Loucy (cell line): ENCODE results near the gene NFS1.
A peak's percentile ranks its signal among the peaks of the same experiment; 100 is the strongest.

Experiments
- H2AFZ ChIP-seq: fragments of 200-600 bp; sonication (generic); 2 replicates; pipeline ENCODE4 v1.6.0; 2016; ENCODE audit warnings: antibody characterized with exemption, mild to moderate bottlenecking, low read length, moderate library complexity
- H3F3A ChIP-seq: fragments of 200-600 bp; 2 replicates; pipeline ENCODE4 v1.6.0; 2016; ENCODE audit warnings: antibody characterized with exemption, low read depth, mild to moderate bottlenecking
- H3K27me3 ChIP-seq: fragments of 200-600 bp; sonication (generic); 2 replicates; pipeline ENCODE4 v1.6.1; 2014; ENCODE audit warnings: low read length, mild to moderate bottlenecking; ENCODE audit not compliant: insufficient read depth, poor library complexity, severe bottlenecking
- H3K36me3 ChIP-seq: fragments of 200-600 bp; sonication (generic); 2 replicates; pipeline ENCODE4 v1.6.1; 2016; ENCODE audit warnings: low read length; ENCODE audit not compliant: insufficient read depth
- H3K4me1 ChIP-seq: fragments of 200-600 bp; sonication (generic); 2 replicates; pipeline ENCODE4 v1.5.1; 2014; ENCODE audit warnings: low read length, mild to moderate bottlenecking; ENCODE audit not compliant: insufficient read depth, poor library complexity, severe bottlenecking
- H3K4me2 ChIP-seq: fragments of 200-600 bp; sonication (generic); 2 replicates; pipeline ENCODE4 v1.6.0; 2014; ENCODE audit warnings: antibody characterized with exemption, low read length, low read depth, mild to moderate bottlenecking; ENCODE audit not compliant: poor library complexity, severe bottlenecking
- H3K4me3 ChIP-seq: fragments of 200-600 bp; sonication (generic); 2 replicates; pipeline ENCODE4 v1.5.1; 2014; ENCODE audit warnings: low read length, mild to moderate bottlenecking, mixed read lengths; ENCODE audit not compliant: poor library complexity, severe bottlenecking
- H3K79me2 ChIP-seq: fragments of 200-600 bp; sonication (generic); 2 replicates; pipeline ENCODE4 v1.6.1; 2014; ENCODE audit warnings: low read length; ENCODE audit not compliant: insufficient read depth
- H3K9ac ChIP-seq: fragments of 200-600 bp; sonication (generic); 2 replicates; pipeline ENCODE4 v1.6.0; 2014; ENCODE audit warnings: mild to moderate bottlenecking, low read depth, low read length, moderate library complexity; ENCODE audit not compliant: poor library complexity, severe bottlenecking
- H3K9me2 ChIP-seq: fragments of 200-600 bp; sonication (generic); replicated peaks from 2 replicates; pipeline ENCODE4 v1.6.1; 2016; ENCODE audit warnings: low read depth, low read length, mixed read lengths
- H3K9me3 ChIP-seq: fragments of 200-600 bp; sonication (generic); 2 replicates; pipeline ENCODE4 v1.6.1; 2014; ENCODE audit warnings: mild to moderate bottlenecking, antibody characterized with exemption, low read length, low read depth; ENCODE audit not compliant: insufficient read depth
- H4K20me1 ChIP-seq: fragments of 200-600 bp; sonication (generic); 2 replicates; pipeline ENCODE4 v1.6.0; 2014; ENCODE audit warnings: antibody characterized with exemption, low read length, mild to moderate bottlenecking; ENCODE audit not compliant: insufficient read depth, poor library complexity, severe bottlenecking
- CTCF ChIP-seq: fragments of 200-600 bp; sonication (generic); conservative IDR thresholded peaks from 2 replicates; pipeline ENCODE4 v1.5.1; 2014; ENCODE audit warnings: mild to moderate bottlenecking, antibody characterized with exemption, low read length
- EZH2phosphoT487 ChIP-seq: fragments of 200-600 bp; IDR thresholded peaks from 2 replicates; pipeline ENCODE4 v1.6.1; 2018; ENCODE audit warnings: antibody characterized with exemption, mild to moderate bottlenecking, moderate library complexity, borderline replicate concordance

The NFS1 gene

GRCh38 chr20:35643045-35643444, 56.1 kb downstream of the NFS1 start:
- peaks cover 96% of the 10 kb centered on the region for H3K79me2 ChIP-seq
- H3K9me3 ChIP-seq, result no peaks in the 10 kb centered on the region
- no peak overlapping the region for H3K4me3 ChIP-seq
- no peak overlapping the region for H2AFZ ChIP-seq
- H4K20me1 ChIP-seq, result peaks cover 27% of the 10 kb centered on the region
- H3K4me2 ChIP-seq, result no peak overlapping the region
- TF ChIP-seq EZH2phosphoT487 (no peak), CTCF (no peak)
- H3K9ac ChIP-seq, result no peak overlapping the region
- no peaks in the 10 kb centered on the region for H3K9me2 ChIP-seq
- H3K27me3 ChIP-seq, result no peaks in the 10 kb centered on the region
- peaks cover 22% of the 10 kb centered on the region for H3K4me1 ChIP-seq
- H3K36me3 ChIP-seq, result 0 out of 2 replicates have a peak, but pooled peaks cover under 1% of the 10 kb centered on the region
- no peaks in the 10 kb centered on the region for H3F3A ChIP-seq

- Histone ChIP-seq H2AFZ (no peak overlapping the region), H3K9me3 (no peaks in the 10 kb centered on the region), H3K4me3 (no peak overlapping the region), H3K9me2 (no peaks in the 10 kb centered on the region), H3K4me2 (peak overlapping the region; percentile 42), H3K9ac (no peak overlapping the region), H4K20me1 (peaks cover 34% of the 10 kb centered on the region), H3K27me3 (no peaks in the 10 kb centered on the region), H3F3A (no peaks in the 10 kb centered on the region), H3K4me1 (peaks cover 22% of the 10 kb centered on the region), H3K79me2 (peaks cover 98% of the 10 kb centered on the region), H3K36me3 (no peaks in the 10 kb centered on the region)
- no peak for TF ChIP-seq EZH2phosphoT487
- no peak for TF ChIP-seq CTCF
These were observed 57.4 kb downstream of the NFS1 start for GRCh38 chr20:35641743-35642142.

GRCh38 chr20:35640724-35641123, 58.4 kb downstream of the NFS1 start:
- Histone ChIP-seq H3K79me2 (peaks cover 98% of the 10 kb centered on the region), H2AFZ (no peak overlapping the region), H3K9ac (no peak overlapping the region), H3F3A (no peaks in the 10 kb centered on the region), H3K9me2 (no peaks in the 10 kb centered on the region), H3K4me1 (peaks cover 22% of the 10 kb centered on the region), H3K4me3 (no peak overlapping the region), H4K20me1 (peaks cover 29% of the 10 kb centered on the region), H3K36me3 (no peaks in the 10 kb centered on the region), H3K4me2 (no peak overlapping the region), H3K27me3 (no peaks in the 10 kb centered on the region), H3K9me3 (no peaks in the 10 kb centered on the region)
- no peak for TF ChIP-seq CTCF
- TF ChIP-seq EZH2phosphoT487, result no peak
